Right lobe of liver (tissue), 6 donors: ENCODE measurements around the gene GID8. TPM values are rescaled to one million over a fixed set of nuclear protein-coding genes. Genes with fewer than 3 reads are reported as not detected.

Source experiments
- ATAC-seq, 4 donors: fragments of 200-7000 bp; cut with Tn5 transposase; one replicate each; pipeline ENCODE4 v1.9.1; 2020; ENCODE audit warnings: mild to moderate bottlenecking in 4 of 4, moderate library complexity in 4 of 4
- DNase-seq, 3 donors: peaks; one replicate each; pipeline ENCODE4 v3.0.0-alpha.2; 2020
- H3K27ac ChIP-seq, 3 donors: fragments of 200-600 bp; one replicate each; pipeline ENCODE4 v1.8.0; 2022
- H3K27me3 ChIP-seq, 2 donors: fragments of 200-600 bp; one replicate each; pipeline ENCODE4 v1.8.0; 2022
- H3K36me3 ChIP-seq, 4 donors: fragments of 200-600 bp; sonication (generic) in 1 of 4; one replicate each; pipeline versions ENCODE4 v1.5.1 to v1.8.0; 2017 to 2022; ENCODE audit warnings: control low read depth in 1 of 4
- H3K4me1 ChIP-seq, 4 donors: fragments of 200-600 bp; sonication (generic) in 1 of 4; one replicate each; pipeline versions ENCODE4 v1.5.1 to v1.8.0; 2017 to 2022; ENCODE audit warnings: control low read depth in 1 of 4
- H3K4me3 ChIP-seq, 3 donors: fragments of 200-600 bp; one replicate each; pipeline ENCODE4 v1.8.0; 2022
- H3K9me3 ChIP-seq, 4 donors: fragments of 200-600 bp; sonication (generic) in 1 of 4; one replicate each; pipeline versions ENCODE4 v1.5.1 to v1.8.0; 2017 to 2022; ENCODE audit warnings: control low read depth in 1 of 4
- CTCF ChIP-seq, 4 donors: fragments of 200-600 bp in 3 of 4; fragments of 450-650 bp in 1 of 4; IDR thresholded peaks; one replicate each; pipeline versions ENCODE4 v1.5.1 to v1.8.0; 2016 to 2022; ENCODE audit warnings: antibody characterized with exemption in 4 of 4, mild to moderate bottlenecking in 2 of 4
- POLR2A ChIP-seq: fragments of 450-650 bp; IDR thresholded peaks from one replicate; pipeline ENCODE4 v1.6.1; 2017; ENCODE audit warnings: antibody characterized with exemption, mild to moderate bottlenecking
- WGBS: methylation state at CpG from one replicate; pipeline ENCODE4 v1.1.6; 2018; ENCODE audit warnings: low coverage, low lambda C conversion rate; ENCODE audit not compliant: insufficient coverage; ENCODE audit errors: missing lambda C conversion rate; 5-methylcytosine and 5-hydroxymethylcytosine counted together
- intact Hi-C, 2 donors: fragments of 100-400 bp; cut with DNase I; formaldehyde crosslinking; loops; one replicate each; pipeline versions ENCODE4 v1.11.2 to v1.14.1; 2022
- total RNA-seq, 6 experiments: library from RNA; depleted of rRNA in 2 of 6; stranded (reverse); fragments of >200 nt in 2 of 6; fragmentation: NEBNext Ultra II Directional in 3 of 6; extraction: Animal tissue kit (Norgen Biotek cat#: 25700) in 3 of 6; gene quantifications; one replicate each; pipeline versions ENCODE4 v1.1.0 to v1.2.4, GENCODE V29; 2016 to 2023
- donor health status: DM: no; HTN: yes; CAD: no.
- donor health status: DM: no; HTN: no; CAD: no.
- donor health status: DM: no; HTN: no; CAD: no.
- donor health status: DM: no; HTN: yes; CAD: no.
- donor health status: DM: no; HTN: yes; CAD: no.

The GID8 gene
- total RNA-seq, 6 experiments from 2014 or later: 12.6 to 18.9 (median 15.1) TPM

- WGBS: 39% methylated on average over 8 of the region's 13 CpGs
- TF ChIP-seq POLR2A: no peak
- no peak for TF ChIP-seq CTCF (IDR thresholded peaks at IDR 0.05)
- Histone ChIP-seq H3K4me1 (no peaks in the 10 kb centered on the region), H3K36me3 (no peaks in the 10 kb centered on the region), H3K9me3 (no peaks in the 10 kb centered on the region), H3K27ac (no peak overlapping the region), H3K4me3 (no peak overlapping the region), H3K27me3 (no peaks in the 10 kb centered on the region)
- DNase-seq (no peak), ATAC-seq (no peak)
- intact Hi-C loops: no loop called here
Observed at GRCh38 chr20:62991196-62991807, 53.4 kb downstream of the GID8 start.

- no peaks in the 10 kb centered on the region for H3K9me3 ChIP-seq
- H3K27me3 ChIP-seq: no peaks in the 10 kb centered on the region
- no peaks in the 10 kb centered on the region for H3K4me1 ChIP-seq
- H3K4me3 ChIP-seq: no peak overlapping the region
- WGBS: 48% methylated on average over 4 of the region's 6 CpGs
- DNase-seq: no peak
- intact Hi-C loops: no loop called here
- H3K36me3 ChIP-seq: no peaks in the 10 kb centered on the region
- no peak for ATAC-seq
- H3K27ac ChIP-seq: no peak overlapping the region
- no peak for TF ChIP-seq CTCF (IDR thresholded peaks at IDR 0.05)
- no peak for TF ChIP-seq POLR2A
Observed at GRCh38 chr20:62991863-62992262, 53.9 kb downstream of the GID8 start.

GRCh38 chr20:62993856-62994494 is 56.0 kb downstream of the GID8 start:
- Histone ChIP-seq H3K27me3 (no peaks in the 10 kb centered on the region), H3K9me3 (no peaks in the 10 kb centered on the region), H3K36me3 (no peaks in the 10 kb centered on the region), H3K4me3 (no peak overlapping the region), H3K27ac (no peak overlapping the region), H3K4me1 (no peaks in the 10 kb centered on the region)
- 81% methylated on average over 12 of the region's 23 CpGs for WGBS
- ATAC-seq (no peak), DNase-seq (no peak)
- TF ChIP-seq CTCF (IDR thresholded peaks at IDR 0.05) (no peak), POLR2A (no peak)
- intact Hi-C loops: no loop called here

- H3K4me3 ChIP-seq: no peak overlapping the region
- intact Hi-C loops: no loop called here
- H3K36me3 ChIP-seq: no peaks in the 10 kb centered on the region
- H3K9me3 ChIP-seq: no peaks in the 10 kb centered on the region
- H3K4me1 ChIP-seq: no peaks in the 10 kb centered on the region
- H3K27me3 ChIP-seq: no peaks in the 10 kb centered on the region
- no peak overlapping the region for H3K27ac ChIP-seq
- no peak for TF ChIP-seq POLR2A
- no peak for TF ChIP-seq CTCF (IDR thresholded peaks at IDR 0.05)
- 40% methylated on average over 1 of the region's 19 CpGs for WGBS
- DNase-seq (no peak), ATAC-seq (no peak)
Observed at GRCh38 chr20:62994869-62995281, 56.9 kb downstream of the GID8 start.
